H1 (cell line): ENCODE data around the gene ZNF618. TPM values are rescaled to one million over a fixed set of nuclear protein-coding genes. Genes with fewer than 3 reads are reported as not detected.

Experiments
- CTCF ChIA-PET: fragments of 300-600 bp; sonication (Branson Sonifier 250); formaldehyde crosslinking; loops from one replicate; lab custom pipeline; 2021; ENCODE audit not compliant: partially characterized antibody; lab: Charles Lee
- POLR2A ChIA-PET: fragments of 300-600 bp; sonication (Branson Sonifier 250); formaldehyde crosslinking; loops from one replicate; lab custom pipeline; 2021; ENCODE audit warnings: inconsistent platforms; ENCODE audit not compliant: partially characterized antibody; lab: Charles Lee
- DNase-seq, 2 experiments: peaks; one replicate each; pipeline versions ENCODE4 v3.0.0 to v3.0.0-alpha.2; 2010 to 2022; ENCODE audit warnings: low spot score in 2 of 2, low read depth in 1 of 2, mixed read lengths in 1 of 2
- FAIRE-seq: peaks from 2 replicates; lab custom pipeline; 2011; peaks lifted over from hg19 to GRCh38; lab: Jason Lieb, UNC
- H2AFZ ChIP-seq: 2 replicates; pipeline ENCODE4 v1.8.1; 2012; ENCODE audit warnings: low read length, inconsistent platforms
- H2AK5ac ChIP-seq: 2 replicates; pipeline ENCODE4 v1.6.1; 2013; ENCODE audit warnings: low read depth, low read length
- H2BK120ac ChIP-seq: replicated peaks from 2 replicates; pipeline ENCODE3; 2013; ENCODE audit warnings: low read depth, low read length, inconsistent platforms
- H2BK12ac ChIP-seq: 2 replicates; pipeline ENCODE4 v1.6.1; 2013; ENCODE audit warnings: low read depth, low read length
- H2BK15ac ChIP-seq: 2 replicates; pipeline ENCODE4 v1.6.1; 2013; ENCODE audit warnings: low read length
- H2BK20ac ChIP-seq: 2 replicates; pipeline ENCODE4 v1.6.1; 2013; ENCODE audit warnings: low read length
- H2BK5ac ChIP-seq: 2 replicates; pipeline ENCODE4 v1.6.1; 2013; ENCODE audit warnings: low read depth, low read length
- H3K14ac ChIP-seq: 2 replicates; pipeline ENCODE4 v1.6.1; 2013; ENCODE audit warnings: inconsistent platforms; ENCODE audit not compliant: insufficient read length
- H3K18ac ChIP-seq: 2 replicates; pipeline ENCODE4 v1.6.1; 2013; ENCODE audit warnings: low read length; ENCODE audit errors: extremely low read depth
- H3K23ac ChIP-seq: 2 replicates; pipeline ENCODE4 v1.6.1; 2013; ENCODE audit warnings: inconsistent platforms; ENCODE audit not compliant: insufficient read length
- H3K23me2 ChIP-seq: 2 replicates; pipeline ENCODE4 v1.6.1; 2013; ENCODE audit warnings: low read depth, low read length
- H3K27ac ChIP-seq: 2 replicates; pipeline ENCODE4 v1.6.1; 2011; ENCODE audit warnings: low read depth, low read length, inconsistent platforms
- H3K27me3 ChIP-seq, 4 experiments: replicated peaks in 1 of 4; 1 replicate in 1 of 4; 2 replicates in 3 of 4; pipeline versions ENCODE4 v1.6.1 to v1.8.1; 2011 to 2013; ENCODE audit warnings: low read length in 3 of 4, mild to moderate bottlenecking in 3 of 4, inconsistent platforms in 2 of 4, mixed read lengths in 2 of 4, moderate library complexity in 1 of 4; ENCODE audit not compliant: control insufficient read depth in 3 of 4, insufficient read depth in 3 of 4; ENCODE audit errors: extremely low read depth in 1 of 4
- H3K36me3 ChIP-seq, 4 experiments: 2 replicates each; pipeline versions ENCODE4 v1.6.1 to v1.8.1; 2011 to 2013; ENCODE audit warnings: mild to moderate bottlenecking in 4 of 4, low read length in 3 of 4, moderate library complexity in 2 of 4, control low read depth in 1 of 4, inconsistent platforms in 1 of 4; ENCODE audit not compliant: insufficient read depth in 4 of 4, control insufficient read depth in 2 of 4
- H3K4ac ChIP-seq: replicated peaks from 2 replicates; pipeline ENCODE3; 2013; ENCODE audit warnings: low read length, low read depth, mixed read lengths, inconsistent platforms; ENCODE audit not compliant: insufficient read length
- H3K4me1 ChIP-seq, 4 experiments: replicated peaks in 1 of 4; 1 replicate in 1 of 4; 2 replicates in 3 of 4; pipeline versions ENCODE4 v1.6.1 to v1.8.1; 2011 to 2013; ENCODE audit warnings: low read length in 3 of 4, inconsistent platforms in 2 of 4, mixed read lengths in 1 of 4; ENCODE audit not compliant: insufficient read depth in 4 of 4, control insufficient read depth in 3 of 4
- H3K4me2 ChIP-seq, 2 experiments: 2 replicates each; pipeline versions ENCODE4 v1.6.1 to v1.8.1; 2011 to 2013; ENCODE audit warnings: low read depth in 2 of 2, low read length in 2 of 2, control low read depth in 1 of 2, inconsistent platforms in 1 of 2, mild to moderate bottlenecking in 1 of 2; ENCODE audit not compliant: insufficient read depth in 1 of 2
- H3K4me3 ChIP-seq, 4 experiments: fragments of 200-600, 300-600 bp in 1 of 4; sonication (generic), shearing (Covaris generic), sonication (Bioruptor Twin) in 1 of 4; 2 replicates each; pipeline versions ENCODE4 v1.5.1 to v1.8.1; 2011 to 2016; ENCODE audit warnings: low read length in 4 of 4, low read depth in 3 of 4, control low read depth in 2 of 4, inconsistent platforms in 2 of 4, mild to moderate bottlenecking in 2 of 4, mixed read lengths in 1 of 4, moderate library complexity in 1 of 4; ENCODE audit not compliant: insufficient read depth in 2 of 4; ENCODE audit errors: extremely low read depth in 1 of 4
- H3K56ac ChIP-seq: replicated peaks from 2 replicates; pipeline ENCODE3; 2013; ENCODE audit warnings: low read depth, mild to moderate bottlenecking, mixed read lengths, low read length, inconsistent platforms; ENCODE audit not compliant: insufficient read length
- H3K79me1 ChIP-seq: 2 replicates; pipeline ENCODE4 v1.6.1; 2013; ENCODE audit warnings: low read depth, low read length, control low read depth
- H3K79me2 ChIP-seq, 2 experiments: 2 replicates each; pipeline versions ENCODE4 v1.6.1 to v1.8.1; 2012 to 2013; ENCODE audit warnings: low read length in 2 of 2, mild to moderate bottlenecking in 2 of 2, inconsistent platforms in 1 of 2; ENCODE audit not compliant: insufficient read depth in 2 of 2, control insufficient read depth in 1 of 2
- H3K9ac ChIP-seq, 4 experiments: replicated peaks in 1 of 4; 1 replicate in 1 of 4; 2 replicates in 3 of 4; pipeline versions ENCODE4 v1.6.1 to v1.8.1; 2011 to 2013; ENCODE audit warnings: low read depth in 3 of 4, low read length in 3 of 4, control low read depth in 2 of 4, mild to moderate bottlenecking in 2 of 4, moderate library complexity in 2 of 4, inconsistent platforms in 1 of 4; ENCODE audit errors: extremely low read depth in 1 of 4
- H3K9me3 ChIP-seq, 2 experiments: 2 replicates each; pipeline versions ENCODE4 v1.6.1 to v1.8.1; 2012 to 2013; ENCODE audit warnings: mild to moderate bottlenecking in 2 of 2, moderate library complexity in 2 of 2, control low read depth in 1 of 2, inconsistent platforms in 1 of 2, low read depth in 1 of 2, low read length in 1 of 2, mixed read lengths in 1 of 2; ENCODE audit not compliant: insufficient read depth in 2 of 2
- H4K20me1 ChIP-seq, 2 experiments: replicated peaks in 1 of 2; 2 replicates each; pipeline versions ENCODE3 to v1.8.1; 2011 to 2013; ENCODE audit warnings: inconsistent platforms in 2 of 2, low read length in 2 of 2, mild to moderate bottlenecking in 1 of 2; ENCODE audit not compliant: insufficient read depth in 2 of 2, control insufficient read depth in 1 of 2
- H4K5ac ChIP-seq: 2 replicates; pipeline ENCODE4 v1.6.1; 2013; ENCODE audit warnings: low read length, low read depth, mixed read lengths, inconsistent platforms; ENCODE audit not compliant: insufficient read length
- H4K8ac ChIP-seq: 2 replicates; pipeline ENCODE4 v1.8.0; 2013; ENCODE audit warnings: mild to moderate bottlenecking, moderate library complexity, low read length, inconsistent platforms; ENCODE audit not compliant: insufficient read depth; ENCODE audit errors: extremely low read depth
- H4K91ac ChIP-seq: replicated peaks from 2 replicates; pipeline ENCODE3; 2013; ENCODE audit warnings: low read length, mixed read lengths, inconsistent platforms; ENCODE audit not compliant: insufficient read length
- CHD1 ChIP-seq: IDR thresholded peaks from 2 replicates; pipeline ENCODE4 v1.6.1; 2012; ENCODE audit warnings: low read depth, low read length, improper control_type of control experiment
- CTBP2 ChIP-seq: IDR thresholded peaks from 2 replicates; pipeline ENCODE4 v1.7.0; 2011; ENCODE audit warnings: borderline replicate concordance, mild to moderate bottlenecking, moderate library complexity, mixed read lengths, low read length; ENCODE audit not compliant: insufficient read depth, insufficient read length
- HDAC2 ChIP-seq, 2 experiments: fragments of 300-600 bp in 1 of 2; sonication (generic) in 1 of 2; IDR thresholded peaks; 2 replicates each; pipeline ENCODE4 v1.6.1; 2011 to 2012; ENCODE audit warnings: low read depth in 2 of 2, low read length in 2 of 2, mild to moderate bottlenecking in 2 of 2, moderate library complexity in 2 of 2, borderline replicate concordance in 1 of 2, inconsistent platforms in 1 of 2
- TAF1 ChIP-seq: IDR thresholded peaks from 2 replicates; pipeline ENCODE4 v1.6.1; 2011; ENCODE audit warnings: mild to moderate bottlenecking, low read depth, low read length
- WGBS, 2 experiments: shearing (Covaris generic) in 1 of 2; methylation state at CpG; one replicate each; pipeline versions ENCODE4 v1.1.6 to v1.1.7; 2013 to 2015; ENCODE audit warnings: low lambda C conversion rate in 2 of 2, mixed read lengths in 2 of 2, inconsistent platforms in 1 of 2, low coverage in 1 of 2, missing lambda C conversion rate in 1 of 2; ENCODE audit not compliant: insufficient replicate concordance in 2 of 2, insufficient coverage in 1 of 2, insufficient read length in 1 of 2; ENCODE audit errors: extremely low coverage in 1 of 2, missing lambda C conversion rate in 1 of 2; 5-methylcytosine and 5-hydroxymethylcytosine counted together
- polyA plus RNA-seq, 7 experiments: library from polyadenylated mRNA; depleted of rRNA in 3 of 7; stranded (reverse) in 5 of 7; unstranded in 2 of 7; fragments of >200 nt in 5 of 7; fragments of 200-250 nt in 2 of 7; gene quantifications; 1 replicate in 5 of 7; 2 replicates in 1 of 7; 4 replicates in 1 of 7; pipeline versions ENCODE4 v1.2.1 to v1.2.3, GENCODE V29; 2011 to 2013; ENCODE audit warnings: missing spikeins in 2 of 7, mixed read lengths in 2 of 7
- total RNA-seq: library from RNA; stranded (reverse); fragmentation: NEBNext Ultra II Directional; extraction: Animal tissue kit (Norgen Biotek cat#: 25700); gene quantifications from 2 replicates; pipeline ENCODE4 v1.2.1, GENCODE V29; 2021

The ZNF618 gene
- total and polyA plus RNA-seq, 2 of the 8 experiments (the other 6 are each of a cell fraction or from before 2014, with no cell fraction given) = 9.6 to 28.5 TPM

DNA sequence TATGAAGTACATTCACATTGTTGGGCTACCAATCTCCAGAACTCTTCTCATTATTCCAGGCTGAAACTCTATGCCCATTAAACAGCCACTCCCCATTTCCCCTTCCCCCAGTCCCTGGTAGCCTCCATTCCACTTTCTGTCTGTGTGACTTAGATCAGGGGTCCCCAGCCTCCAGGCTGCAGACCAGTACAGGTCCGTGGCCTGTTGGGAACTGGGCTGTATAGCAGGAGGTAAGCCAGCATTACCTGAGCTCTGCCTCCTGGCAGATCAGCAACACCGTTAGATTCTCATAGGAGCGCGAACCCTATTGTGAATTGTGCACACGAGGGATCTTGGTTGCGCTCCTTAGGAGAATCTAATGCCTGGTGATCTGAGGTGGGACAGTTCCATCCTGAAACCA is 23.1 kb downstream of the ZNF618 start:
- H3K23ac ChIP-seq = no peak overlapping the region
- no peaks in the 10 kb centered on the region for H3K27me3 ChIP-seq
- no peak overlapping the region for H2BK5ac ChIP-seq
- peaks cover 0 to 2% of the 10 kb centered on the region in 2 experiments for H4K20me1 ChIP-seq
- DNase-seq = peak in 1 of 2 experiments; percentile 35
- no peak overlapping the region for H3K18ac ChIP-seq
- no peak overlapping the region for H3K4me2 ChIP-seq
- peaks cover 0 to 34% of the 10 kb centered on the region in 2 experiments; a peak in 2 of 4 replicates for H3K79me2 ChIP-seq
- POLR2A ChIA-PET = interaction anchor here (0.6 kb wide), 1 partner anchor 1867 kb away, joined by 3 read pairs; no protein-coding TSS in a partner anchor
- no peak overlapping the region for H4K91ac ChIP-seq
- no peak overlapping the region for H3K4ac ChIP-seq
- CTCF ChIA-PET = interaction anchor here (1.1 to 1.2 kb wide), 2 partner anchors 20 to 45 kb away, joined by 3 read pairs; no protein-coding TSS in a partner anchor
- no peak overlapping the region for H3K27ac ChIP-seq
- 94% methylated on average over 6 of the region's 6 CpGs; no CpG with 5 or more reads in 1 of the 2 experiments for WGBS, 2 experiments
- no peak overlapping the region for H2AFZ ChIP-seq
- H2BK12ac ChIP-seq = no peak overlapping the region
- H3K36me3 ChIP-seq = no peaks in the 10 kb centered on the region
- no peaks in the 10 kb centered on the region for H3K9me3 ChIP-seq
- no peak overlapping the region for H4K5ac ChIP-seq
- no peak overlapping the region for H2AK5ac ChIP-seq
- no peaks in the 10 kb centered on the region for H3K23me2 ChIP-seq
- H2BK120ac ChIP-seq = no peak overlapping the region
- H2BK20ac ChIP-seq = no peak overlapping the region
- H3K4me1 ChIP-seq = no peaks in the 10 kb centered on the region
- no peak for FAIRE-seq
- H3K56ac ChIP-seq = no peak overlapping the region
- no peak overlapping the region for H3K14ac ChIP-seq
- no peak overlapping the region for H3K9ac ChIP-seq
- peaks cover 2% of the 10 kb centered on the region; the same call in 1 of the 2 replicates for H3K79me1 ChIP-seq
- TF ChIP-seq CTBP2 (no peak), CHD1 (no peak), TAF1 (no peak), HDAC2 (IDR thresholded peaks at IDR 0.05; ENCODE audit: borderline replicate concordance in 1 of 2, low read depth in 2 of 2, low read length in 2 of 2) (no peak)
- H3K4me3 ChIP-seq = no peak overlapping the region
- no peak overlapping the region for H2BK15ac ChIP-seq
- no peak overlapping the region for H4K8ac ChIP-seq
